Parathyroid adenoma (tissue), 2 donors: Measurements from ENCODE around the gene VOPP1.
A peak's percentile ranks its signal among the peaks of the same experiment; 100 is the strongest.

Experiments
- H2AFZ ChIP-seq: fragments of 300-600 bp; sonication (generic); one replicate; pipeline ENCODE4 v1.7.0; 2017; ENCODE audit warnings: antibody characterized with exemption, mild to moderate bottlenecking
- H3K27ac ChIP-seq: fragments of 300-600 bp; sonication (generic); one replicate; pipeline ENCODE4 v1.7.0; 2017
- H3K27me3 ChIP-seq: fragments of 300-600 bp; sonication (generic); one replicate; pipeline ENCODE4 v1.7.0; 2017; ENCODE audit warnings: low read length; ENCODE audit not compliant: control insufficient read depth, insufficient read depth
- H3K36me3 ChIP-seq: fragments of 300-600 bp; sonication (generic); one replicate; pipeline ENCODE4 v1.7.0; 2017; ENCODE audit warnings: low read length; ENCODE audit not compliant: control insufficient read depth, insufficient read depth
- H3K4me1 ChIP-seq: fragments of 300-600 bp; sonication (generic); one replicate; pipeline ENCODE4 v1.7.0; 2017; ENCODE audit warnings: control low read depth
- H3K4me2 ChIP-seq: fragments of 300-600 bp; sonication (generic); one replicate; pipeline ENCODE4 v1.7.0; 2017; ENCODE audit warnings: low read length
- H3K4me3 ChIP-seq: fragments of 300-600 bp; sonication (generic); one replicate; pipeline ENCODE4 v1.7.0; 2017; ENCODE audit warnings: low read depth, low read length
- H3K79me2 ChIP-seq: fragments of 300-600 bp; sonication (generic); one replicate; pipeline ENCODE4 v1.7.0; 2017; ENCODE audit warnings: control low read depth
- H3K9ac ChIP-seq: fragments of 300-600 bp; sonication (generic); one replicate; pipeline ENCODE4 v1.7.0; 2017; ENCODE audit warnings: mild to moderate bottlenecking
- H3K9me3 ChIP-seq: fragments of 300-600 bp; sonication (generic); one replicate; pipeline ENCODE4 v1.7.0; 2017; ENCODE audit warnings: low read length; ENCODE audit not compliant: control insufficient read depth
- TF ChIP-seq, protein P1 (sequence below): fragments of 300-600 bp; sonication (generic); IDR thresholded peaks from one replicate; pipeline ENCODE4 v1.7.0; 2017; ENCODE audit warnings: antibody characterized with exemption, mild to moderate bottlenecking
- donor health status: primary hyperparathyroidism.

The VOPP1 gene

GRCh38 chr7:55516409-55516808, 55.9 kb downstream of the VOPP1 start:
- Histone ChIP-seq H2AFZ (no peak overlapping the region), H3K9ac (no peak overlapping the region), H3K27me3 (no peaks in the 10 kb centered on the region), H3K4me1 (no peaks in the 10 kb centered on the region), H3K4me2 (no peak overlapping the region), H3K36me3 (no peaks in the 10 kb centered on the region), H3K9me3 (no peaks in the 10 kb centered on the region), H3K79me2 (no peaks in the 10 kb centered on the region), H3K4me3 (no peak overlapping the region), H3K27ac (no peak overlapping the region)
- TF ChIP-seq, protein P1, sequence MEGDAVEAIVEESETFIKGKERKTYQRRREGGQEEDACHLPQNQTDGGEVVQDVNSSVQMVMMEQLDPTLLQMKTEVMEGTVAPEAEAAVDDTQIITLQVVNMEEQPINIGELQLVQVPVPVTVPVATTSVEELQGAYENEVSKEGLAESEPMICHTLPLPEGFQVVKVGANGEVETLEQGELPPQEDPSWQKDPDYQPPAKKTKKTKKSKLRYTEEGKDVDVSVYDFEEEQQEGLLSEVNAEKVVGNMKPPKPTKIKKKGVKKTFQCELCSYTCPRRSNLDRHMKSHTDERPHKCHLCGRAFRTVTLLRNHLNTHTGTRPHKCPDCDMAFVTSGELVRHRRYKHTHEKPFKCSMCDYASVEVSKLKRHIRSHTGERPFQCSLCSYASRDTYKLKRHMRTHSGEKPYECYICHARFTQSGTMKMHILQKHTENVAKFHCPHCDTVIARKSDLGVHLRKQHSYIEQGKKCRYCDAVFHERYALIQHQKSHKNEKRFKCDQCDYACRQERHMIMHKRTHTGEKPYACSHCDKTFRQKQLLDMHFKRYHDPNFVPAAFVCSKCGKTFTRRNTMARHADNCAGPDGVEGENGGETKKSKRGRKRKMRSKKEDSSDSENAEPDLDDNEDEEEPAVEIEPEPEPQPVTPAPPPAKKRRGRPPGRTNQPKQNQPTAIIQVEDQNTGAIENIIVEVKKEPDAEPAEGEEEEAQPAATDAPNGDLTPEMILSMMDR, result no peak

- peak overlapping the region; percentile 4 for H3K4me2 ChIP-seq
- H3K27ac ChIP-seq, result no peak overlapping the region
- peak overlapping the region; percentile 1 for H2AFZ ChIP-seq
- no peak overlapping the region for H3K4me3 ChIP-seq
- H3K4me1 ChIP-seq, result no peaks in the 10 kb centered on the region
- no peak overlapping the region for H3K9ac ChIP-seq
- H3K9me3 ChIP-seq, result no peaks in the 10 kb centered on the region
- TF ChIP-seq, protein P1, result no peak
- H3K27me3 ChIP-seq, result no peaks in the 10 kb centered on the region
- H3K79me2 ChIP-seq, result no peaks in the 10 kb centered on the region
- H3K36me3 ChIP-seq, result no peaks in the 10 kb centered on the region
These were observed 56.6 kb downstream of the VOPP1 start for GRCh38 chr7:55515569-55516279.

DNA sequence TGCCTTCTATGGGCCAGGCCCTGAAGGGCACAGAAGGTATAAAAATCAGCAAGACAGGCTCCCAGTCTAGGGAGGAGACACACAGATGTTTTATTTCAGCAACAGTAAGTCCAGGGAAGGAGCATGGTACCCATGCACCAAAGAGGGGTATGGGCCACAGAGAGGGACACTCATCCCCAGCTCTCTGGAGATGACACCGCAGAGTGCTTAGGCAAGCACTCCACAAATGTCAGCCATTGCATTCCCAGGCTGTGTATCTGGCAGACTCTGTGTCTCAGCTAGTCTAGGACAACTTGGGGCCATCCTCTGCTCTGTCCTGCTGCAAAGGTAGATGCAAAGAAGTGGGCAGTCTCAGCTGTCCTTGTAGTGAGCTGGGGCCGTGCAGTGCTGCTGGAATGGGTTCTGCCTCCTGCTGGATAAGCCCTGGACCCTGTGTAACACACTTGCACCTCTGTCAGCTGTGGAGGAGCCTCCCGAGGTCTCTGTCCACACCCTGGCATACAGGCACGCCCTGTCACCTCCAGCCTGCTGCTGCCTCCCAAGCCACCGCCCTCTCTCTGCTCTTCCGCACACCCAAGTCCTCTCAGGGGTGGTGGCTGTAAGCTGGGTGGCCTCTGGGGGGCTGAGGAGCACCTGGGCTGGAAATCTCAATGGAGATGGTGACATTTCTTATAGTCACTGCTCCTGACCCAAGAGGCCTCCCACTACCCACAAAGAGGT, 57.6 kb downstream of the VOPP1 start:
- H3K27ac ChIP-seq, result no peak overlapping the region
- no peaks in the 10 kb centered on the region for H3K4me1 ChIP-seq
- H3K36me3 ChIP-seq, result no peaks in the 10 kb centered on the region
- H3K9me3 ChIP-seq, result no peaks in the 10 kb centered on the region
- TF ChIP-seq, protein P1, result no peak
- H2AFZ ChIP-seq, result no peak overlapping the region
- no peak overlapping the region for H3K9ac ChIP-seq
- H3K79me2 ChIP-seq, result no peaks in the 10 kb centered on the region
- no peak overlapping the region for H3K4me2 ChIP-seq
- H3K27me3 ChIP-seq, result no peaks in the 10 kb centered on the region
- H3K4me3 ChIP-seq, result no peak overlapping the region

GRCh38 chr7:55513868-55514267, 58.4 kb downstream of the VOPP1 start:
- Histone ChIP-seq H3K4me1 (no peaks in the 10 kb centered on the region), H3K36me3 (no peaks in the 10 kb centered on the region)

More at GRCh38 chr7:55513868-55514267, 58.4 kb downstream of the VOPP1 start:
- no peak overlapping the region for H3K4me2 ChIP-seq
- H3K27ac ChIP-seq, result no peak overlapping the region
- no peaks in the 10 kb centered on the region for H3K9me3 ChIP-seq
- no peak overlapping the region for H3K4me3 ChIP-seq
- H3K79me2 ChIP-seq, result no peaks in the 10 kb centered on the region
- H2AFZ ChIP-seq, result no peak overlapping the region
- no peaks in the 10 kb centered on the region for H3K27me3 ChIP-seq
- H3K9ac ChIP-seq, result no peak overlapping the region
- TF ChIP-seq, protein P1, result no peak
